Esophagus muscularis mucosa (tissue), 4 donors: Measurements from ENCODE around the gene COPB2. TPM values are rescaled to one million over a fixed set of nuclear protein-coding genes. Genes with fewer than 3 reads are reported as not detected.

Experiments used
- DNase-seq: peaks from one replicate; pipeline ENCODE4 v3.0.0-alpha.2; 2017; ENCODE audit errors: extremely low spot score
- H3K27ac ChIP-seq, 4 donors: fragments of 200-600 bp; sonication (generic); replicated peaks in 1 of 4; 1 replicate in 3 of 4; 2 replicates in 1 of 4; pipeline ENCODE4 v1.5.1; 2016 to 2019; ENCODE audit warnings: mild to moderate bottlenecking in 1 of 4
- H3K27me3 ChIP-seq, 4 donors: fragments of 200-600 bp; sonication (generic); one replicate each; pipeline versions ENCODE4 v1.5.1 to v1.6.0; 2016 to 2019
- H3K36me3 ChIP-seq, 4 donors: fragments of 200-600 bp; sonication (generic); one replicate each; pipeline ENCODE4 v1.5.1; 2016 to 2019
- H3K4me1 ChIP-seq, 4 donors: fragments of 200-600 bp; sonication (generic); one replicate each; pipeline ENCODE4 v1.5.1; 2016 to 2019
- H3K4me3 ChIP-seq, 4 donors: fragments of 200-600 bp; sonication (generic); 1 replicate in 2 of 4; 2 replicates in 2 of 4; pipeline ENCODE4 v1.5.1; 2016 to 2019; ENCODE audit warnings: mild to moderate bottlenecking in 4 of 4, moderate library complexity in 1 of 4
- H3K9me3 ChIP-seq, 4 donors: fragments of 200-600 bp; sonication (generic); 1 replicate in 3 of 4; 2 replicates in 1 of 4; pipeline ENCODE4 v1.5.1; 2016 to 2019
- EP300 ChIP-seq: sonication (generic); formaldehyde crosslinking; IDR thresholded peaks from one replicate; pipeline ENCODE4 v1.6.1; 2017; ENCODE audit warnings: antibody characterized with exemption
- POLR2A ChIP-seq: fragments of 450-650 bp; IDR thresholded peaks from one replicate; pipeline ENCODE4 v1.6.1; 2017; ENCODE audit warnings: antibody characterized with exemption, moderate library complexity, mild to moderate bottlenecking, low read depth
- POLR2AphosphoS5 ChIP-seq, 2 donors: sonication (generic); formaldehyde crosslinking; IDR thresholded peaks; one replicate each; pipeline ENCODE4 v1.6.1; 2017; ENCODE audit warnings: antibody characterized with exemption in 2 of 2
- WGBS: methylation state at CpG from one replicate; pipeline ENCODE4 v1.1.5; 2018; 5-methylcytosine and 5-hydroxymethylcytosine counted together
- intact Hi-C: fragments of 100-400 bp; cut with DNase I; formaldehyde crosslinking; loops from one replicate; pipeline ENCODE4 v1.15.1; 2023
- total RNA-seq, 4 donors: library from RNA; depleted of rRNA; stranded (reverse); fragments of >200 nt; gene quantifications; one replicate each; pipeline versions ENCODE4 v1.1.0 to v1.2.1, GENCODE V29; 2016
- TF ChIP-seq, protein P1 (sequence below), 3 experiments: fragments of 200-600 bp in 2 of 3; fragments of 450-650 bp in 1 of 3; sonication (generic) in 2 of 3; IDR thresholded peaks; one replicate each; pipeline ENCODE4 v1.5.1; 2017 to 2019; ENCODE audit warnings: antibody characterized with exemption in 3 of 3, mild to moderate bottlenecking in 2 of 3, moderate library complexity in 1 of 3

COPB2 gene
- total RNA-seq, 4 donors from 2014 or later, result 73.6 to 78.7 (median 76.3) TPM

DNA sequence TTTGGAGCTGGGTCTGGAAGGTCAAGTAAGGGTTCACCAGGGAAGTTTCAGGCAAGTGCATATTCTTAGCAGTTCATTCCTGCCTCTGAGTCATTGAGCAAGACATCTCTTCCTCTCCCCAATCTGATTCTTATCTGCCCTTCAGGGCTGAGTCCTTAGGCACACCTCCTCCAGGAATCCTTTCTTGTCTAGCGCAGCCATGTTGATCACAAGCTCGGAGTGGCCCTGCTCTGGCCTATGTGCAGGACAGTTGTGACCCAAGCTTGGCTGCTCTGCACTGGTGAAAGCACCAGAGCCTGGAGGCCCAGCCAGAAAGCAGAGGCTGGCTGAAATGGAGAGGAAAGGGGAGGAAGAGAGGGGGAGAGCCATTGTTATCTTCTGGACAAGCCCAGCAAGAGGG is 76.5 kb downstream of the COPB2 start:
- peaks cover 0 to 28% (median 0%) of the 10 kb centered on the region in 4 donors for H3K27me3 ChIP-seq
- H3K27ac ChIP-seq, result no peak overlapping the region
- H3K9me3 ChIP-seq, result no peaks in the 10 kb centered on the region
- no peaks in the 10 kb centered on the region for H3K36me3 ChIP-seq
- TF ChIP-seq, protein P1, sequence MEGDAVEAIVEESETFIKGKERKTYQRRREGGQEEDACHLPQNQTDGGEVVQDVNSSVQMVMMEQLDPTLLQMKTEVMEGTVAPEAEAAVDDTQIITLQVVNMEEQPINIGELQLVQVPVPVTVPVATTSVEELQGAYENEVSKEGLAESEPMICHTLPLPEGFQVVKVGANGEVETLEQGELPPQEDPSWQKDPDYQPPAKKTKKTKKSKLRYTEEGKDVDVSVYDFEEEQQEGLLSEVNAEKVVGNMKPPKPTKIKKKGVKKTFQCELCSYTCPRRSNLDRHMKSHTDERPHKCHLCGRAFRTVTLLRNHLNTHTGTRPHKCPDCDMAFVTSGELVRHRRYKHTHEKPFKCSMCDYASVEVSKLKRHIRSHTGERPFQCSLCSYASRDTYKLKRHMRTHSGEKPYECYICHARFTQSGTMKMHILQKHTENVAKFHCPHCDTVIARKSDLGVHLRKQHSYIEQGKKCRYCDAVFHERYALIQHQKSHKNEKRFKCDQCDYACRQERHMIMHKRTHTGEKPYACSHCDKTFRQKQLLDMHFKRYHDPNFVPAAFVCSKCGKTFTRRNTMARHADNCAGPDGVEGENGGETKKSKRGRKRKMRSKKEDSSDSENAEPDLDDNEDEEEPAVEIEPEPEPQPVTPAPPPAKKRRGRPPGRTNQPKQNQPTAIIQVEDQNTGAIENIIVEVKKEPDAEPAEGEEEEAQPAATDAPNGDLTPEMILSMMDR (IDR thresholded peaks at IDR 0.05), result no peak
- TF ChIP-seq POLR2A, result no peak
- 81% methylated on average over 2 of the region's 2 CpGs for WGBS
- intact Hi-C loops, result no loop called here
- DNase-seq, result no peak
- no peak overlapping the region for H3K4me3 ChIP-seq
- no peaks in the 10 kb centered on the region for H3K4me1 ChIP-seq

DNA sequence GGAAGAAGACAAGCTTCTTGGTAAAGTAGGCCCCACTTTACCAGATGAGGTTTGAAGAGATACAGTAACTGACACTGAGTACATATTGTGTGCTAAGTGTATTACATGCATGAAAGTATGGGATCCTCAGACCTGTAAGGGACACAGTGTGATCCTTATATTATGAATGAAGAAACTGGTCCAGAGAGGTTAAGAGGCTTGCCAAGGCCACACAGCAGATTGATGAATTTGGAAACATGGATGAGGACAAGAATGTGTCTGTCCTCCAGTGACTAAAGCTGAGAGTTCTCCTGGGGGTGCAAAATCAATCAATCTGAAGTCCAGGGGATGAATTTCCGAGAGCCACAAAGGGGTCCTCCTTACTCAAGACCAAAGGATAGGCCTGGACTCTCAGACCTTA is 77.0 kb downstream of the COPB2 start:
- no peaks in the 10 kb centered on the region for H3K9me3 ChIP-seq
- no peaks in the 10 kb centered on the region for H3K36me3 ChIP-seq
- no peak for DNase-seq
- H3K27me3 ChIP-seq, result peaks cover 0 to 22% (median 0%) of the 10 kb centered on the region in 4 donors
- H3K27ac ChIP-seq, result no peak overlapping the region
- 75% methylated on average over 1 of the region's 1 CpG for WGBS
- no peak overlapping the region for H3K4me3 ChIP-seq
- H3K4me1 ChIP-seq, result no peaks in the 10 kb centered on the region
- TF ChIP-seq EP300 (no peak), POLR2AphosphoS5 (IDR thresholded peaks at IDR 0.05) (no peak), POLR2A (no peak)
- TF ChIP-seq, protein P1 (IDR thresholded peaks at IDR 0.05), result no peak
- intact Hi-C loops, result no loop called here

DNA sequence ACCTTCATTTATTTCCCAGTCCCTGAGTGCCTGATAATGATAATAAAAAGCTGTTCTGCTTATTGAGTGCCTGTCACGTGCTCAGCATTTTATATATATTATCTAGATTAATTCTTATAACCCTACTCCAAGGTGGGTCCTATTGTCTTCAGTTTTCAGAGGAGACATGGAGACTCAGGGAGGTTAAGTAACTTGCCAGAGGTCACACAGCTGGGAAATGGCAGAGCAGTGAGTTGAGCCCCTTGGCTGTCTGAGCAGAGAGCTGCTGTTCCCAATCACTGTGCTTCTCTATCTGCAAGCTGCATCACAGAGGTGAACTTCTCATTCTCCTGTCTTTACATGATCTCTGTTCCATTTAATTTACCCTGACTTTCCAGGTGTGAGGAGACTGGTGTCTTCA is 77.9 kb downstream of the COPB2 start:
- TF ChIP-seq, protein P1 (IDR thresholded peaks at IDR 0.05), result no peak
- no peak for TF ChIP-seq EP300
- no peak for TF ChIP-seq POLR2AphosphoS5 (IDR thresholded peaks at IDR 0.05)
- TF ChIP-seq POLR2A, result no peak
- intact Hi-C loops, result no loop called here
- H3K27ac ChIP-seq, result no peak overlapping the region
- H3K4me3 ChIP-seq, result no peak overlapping the region
- H3K9me3 ChIP-seq, result no peaks in the 10 kb centered on the region
- H3K27me3 ChIP-seq, result peaks cover 0 to 14% (median 0%) of the 10 kb centered on the region in 4 donors
- DNase-seq, result no peak
- WGBS, result 88% methylated on average over 1 of the region's 1 CpG
- H3K36me3 ChIP-seq, result no peaks in the 10 kb centered on the region
- H3K4me1 ChIP-seq, result no peaks in the 10 kb centered on the region

- no peak overlapping the region for H3K27ac ChIP-seq
- DNase-seq, result no peak
- WGBS, result 70% methylated on average over 8 of the region's 8 CpGs
- no peaks in the 10 kb centered on the region for H3K36me3 ChIP-seq
- no peaks in the 10 kb centered on the region for H3K9me3 ChIP-seq
- intact Hi-C loops, result no loop called here
- no peaks in the 10 kb centered on the region for H3K4me1 ChIP-seq
- H3K4me3 ChIP-seq, result no peak overlapping the region
- peaks cover 0 to 4% (median 0%) of the 10 kb centered on the region in 4 donors for H3K27me3 ChIP-seq
- TF ChIP-seq POLR2A (no peak), POLR2AphosphoS5 (IDR thresholded peaks at IDR 0.05) (no peak), EP300 (no peak)
- TF ChIP-seq, protein P1 (IDR thresholded peaks at IDR 0.05), result no peak
Observed at GRCh38 chr3:139310474-139310933, 78.9 kb downstream of the COPB2 start.

DNA sequence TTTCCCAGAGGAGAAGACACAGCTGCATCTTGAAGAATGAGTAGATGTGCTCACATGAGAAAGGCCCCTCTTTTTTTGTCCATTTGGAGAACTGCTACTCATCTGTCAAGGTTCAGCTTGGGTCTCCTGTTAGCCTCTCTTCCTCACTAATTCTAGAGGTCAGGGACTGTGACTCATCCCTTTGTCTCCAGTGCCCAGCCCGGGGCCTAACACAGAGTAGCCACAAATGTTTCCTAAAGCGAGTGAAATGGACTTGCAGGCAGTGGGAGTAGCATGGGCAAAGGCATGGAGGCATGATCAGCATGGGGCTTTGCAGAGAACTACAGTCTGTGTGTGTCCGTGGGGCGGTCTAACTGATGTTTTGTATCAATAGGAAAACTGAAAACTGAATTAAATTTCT is 79.6 kb downstream of the COPB2 start:
- no peak for TF ChIP-seq EP300
- no peak for TF ChIP-seq POLR2A
- TF ChIP-seq, protein P1 (IDR thresholded peaks at IDR 0.05), result no peak
- TF ChIP-seq POLR2AphosphoS5 (IDR thresholded peaks at IDR 0.05), result no peak
- Histone ChIP-seq H3K27ac (no peak overlapping the region), H3K4me1 (no peaks in the 10 kb centered on the region), H3K4me3 (no peak overlapping the region), H3K36me3 (no peaks in the 10 kb centered on the region), H3K9me3 (no peaks in the 10 kb centered on the region), H3K27me3 (no peaks in the 10 kb centered on the region)
- 85% methylated on average over 4 of the region's 4 CpGs for WGBS
- DNase-seq, result no peak
- intact Hi-C loops, result no loop called here
